PC-9 (cell line): ENCODE measurements around the gene UBR4. TPM values are rescaled to one million over a fixed set of nuclear protein-coding genes. Genes with fewer than 3 reads are reported as not detected.

Experiments used
- BruUV-seq: library from RNA; stranded (reverse); fragments of 400-500 nt; replicated peaks from 2 replicates; lab custom pipeline; 2021; lab: Mats Ljungman, UMichigan
- CTCF ChIA-PET: fragments of 300-600 bp; sonication (Branson Sonifier 250); formaldehyde crosslinking; loops from one replicate; lab custom pipeline; 2022; ENCODE audit warnings: antibody characterized with exemption; lab: Charles Lee
- POLR2A ChIA-PET: fragments of 300-600 bp; sonication (Branson Sonifier 250); formaldehyde crosslinking; loops from one replicate; lab custom pipeline; 2022; ENCODE audit warnings: antibody characterized with exemption; ENCODE audit not compliant: unreplicated experiment; lab: Charles Lee
- DNase-seq, 2 experiments: peaks; one replicate each; pipeline versions ENCODE4 v3.0.0 to v3.0.0-alpha.2; 2015 to 2022; ENCODE audit warnings: mixed read lengths in 1 of 2
- H2AFZ ChIP-seq: fragments of 200-600 bp; sonication (generic); 2 replicates; pipeline ENCODE4 v1.8.1; 2017; ENCODE audit warnings: antibody characterized with exemption
- H3F3A ChIP-seq: fragments of 200-600 bp; sonication (generic); 2 replicates; pipeline ENCODE4 v1.8.1; 2017; ENCODE audit warnings: antibody characterized with exemption, mild to moderate bottlenecking, low read depth; ENCODE audit not compliant: insufficient read depth
- H3K27ac ChIP-seq: fragments of 200-600 bp; sonication (generic); 2 replicates; pipeline ENCODE4 v1.6.1; 2016; ENCODE audit warnings: mixed run types
- H3K27me3 ChIP-seq: fragments of 200-600 bp; sonication (generic); 2 replicates; pipeline ENCODE4 v1.6.1; 2016; ENCODE audit warnings: low read depth, mixed run types; ENCODE audit not compliant: insufficient read depth
- H3K36me3 ChIP-seq: fragments of 200-600 bp; sonication (generic); 2 replicates; pipeline ENCODE4 v1.6.1; 2016; ENCODE audit warnings: low read depth, mixed run types
- H3K4me1 ChIP-seq: fragments of 200-600 bp; sonication (generic); replicated peaks from 2 replicates; pipeline ENCODE4 v1.6.1; 2016; ENCODE audit warnings: mixed run types; ENCODE audit not compliant: insufficient read depth
- H3K4me2 ChIP-seq: fragments of 200-600 bp; sonication (generic); 2 replicates; pipeline ENCODE4 v1.6.1; 2017; ENCODE audit warnings: mixed run types
- H3K4me3 ChIP-seq: fragments of 200-600 bp; sonication (generic); 2 replicates; pipeline ENCODE4 v1.6.1; 2016; ENCODE audit warnings: mixed run types
- H3K79me2 ChIP-seq: fragments of 200-600 bp; sonication (generic); 2 replicates; pipeline ENCODE4 v1.6.1; 2017; ENCODE audit warnings: low read depth, mixed run types
- H3K9me2 ChIP-seq: fragments of 200-600 bp; sonication (generic); 2 replicates; pipeline ENCODE4 v1.8.1; 2017; ENCODE audit warnings: mild to moderate bottlenecking; ENCODE audit not compliant: insufficient read depth
- H3K9me3 ChIP-seq: fragments of 200-600 bp; sonication (generic); 2 replicates; pipeline ENCODE4 v1.8.1; 2016; ENCODE audit warnings: low read depth; ENCODE audit not compliant: insufficient read depth
- H4K20me1 ChIP-seq: fragments of 200-600 bp; sonication (generic); 2 replicates; pipeline ENCODE4 v1.8.1; 2017; ENCODE audit not compliant: insufficient read depth
- CTCF ChIP-seq: fragments of 200-600 bp; sonication (generic); conservative IDR thresholded peaks from 2 replicates; pipeline ENCODE4 v1.6.1; 2017; ENCODE audit warnings: mixed run types, antibody characterized with exemption, mild to moderate bottlenecking, moderate library complexity
- EZH2 ChIP-seq: fragments of 200-600 bp; sonication (generic); IDR thresholded peaks from 2 replicates; pipeline ENCODE4 v1.8.0; 2017; ENCODE audit warnings: antibody characterized with exemption, low read depth
- intact Hi-C: fragments of 100-400 bp; cut with micrococcal nuclease; formaldehyde crosslinking; loops from one replicate; pipeline ENCODE4 v1.10.0; 2022; ENCODE audit not compliant: unreplicated experiment
- total RNA-seq: library from RNA; stranded (reverse); gene quantifications from 2 replicates; pipeline ENCODE4 v1.2.3, GENCODE V29; 2021

The UBR4 gene
- total RNA-seq, 1 experiment from 2014 or later, result 117 TPM

GRCh38 chr1:19036041-19036812 is 173.8 kb downstream of the UBR4 start:
- H3K9me3 ChIP-seq, result no peaks in the 10 kb centered on the region
- no peaks in the 10 kb centered on the region for H3K9me2 ChIP-seq
- no peaks in the 10 kb centered on the region for H3K36me3 ChIP-seq
- H4K20me1 ChIP-seq, result no peaks in the 10 kb centered on the region
- H3K4me2 ChIP-seq, result no peak overlapping the region
- no peaks in the 10 kb centered on the region for H3K79me2 ChIP-seq
- intact Hi-C loops, result no loop called here
- no peak overlapping the region for H3K27ac ChIP-seq
- no peak for TF ChIP-seq CTCF
- TF ChIP-seq EZH2, result no peak
- H3K4me1 ChIP-seq, result peaks cover 18% of the 10 kb centered on the region
- DNase-seq, result no peak
- H3K27me3 ChIP-seq, result no peaks in the 10 kb centered on the region
- no peak overlapping the region for H3K4me3 ChIP-seq
- no peak overlapping the region for H2AFZ ChIP-seq
- ChIA-PET POLR2A (no interaction called here), CTCF (no interaction called here)
- no TSS peak for BruUV-seq
- no peaks in the 10 kb centered on the region for H3F3A ChIP-seq

GRCh38 chr1:19035377-19036040 is 174.6 kb downstream of the UBR4 start:
- ChIA-PET POLR2A (no interaction called here), CTCF (no interaction called here)
- no peak overlapping the region for H3K4me2 ChIP-seq
- H3K9me2 ChIP-seq, result no peaks in the 10 kb centered on the region
- no peak overlapping the region for H2AFZ ChIP-seq
- no peaks in the 10 kb centered on the region for H3K9me3 ChIP-seq
- H4K20me1 ChIP-seq, result no peaks in the 10 kb centered on the region
- no peaks in the 10 kb centered on the region for H3K36me3 ChIP-seq
- TF ChIP-seq CTCF (no peak), EZH2 (no peak)
- no peak for DNase-seq
- no peaks in the 10 kb centered on the region for H3K79me2 ChIP-seq
- no peak overlapping the region for H3K27ac ChIP-seq
- no peak overlapping the region for H3K4me3 ChIP-seq
- H3K27me3 ChIP-seq, result no peaks in the 10 kb centered on the region
- BruUV-seq, result no TSS peak
- H3F3A ChIP-seq, result no peaks in the 10 kb centered on the region
- intact Hi-C loops, result no loop called here
- H3K4me1 ChIP-seq, result peaks cover 18% of the 10 kb centered on the region

GRCh38 chr1:19034721-19035120 is 175.3 kb downstream of the UBR4 start:
- intact Hi-C loops, result loop anchor here (1.0 to 5.0 kb wide), 2 partner anchors 23 to 33 kb away; no protein-coding TSS in a partner anchor
- ChIA-PET POLR2A (no interaction called here), CTCF (no interaction called here)
- H3K27me3 ChIP-seq, result no peaks in the 10 kb centered on the region
- H3K4me1 ChIP-seq, result peaks cover 24% of the 10 kb centered on the region
- no peak overlapping the region for H2AFZ ChIP-seq
- H3K9me3 ChIP-seq, result no peaks in the 10 kb centered on the region
- no peaks in the 10 kb centered on the region for H3K79me2 ChIP-seq
- no peak overlapping the region for H3K27ac ChIP-seq
- no TSS peak for BruUV-seq
- no peak overlapping the region for H3K4me3 ChIP-seq
- 0 out of 2 replicates have a peak overlapping the region, but pooled peaks have one; percentile 39 for H3K4me2 ChIP-seq
- no peaks in the 10 kb centered on the region for H3K9me2 ChIP-seq
- H3F3A ChIP-seq, result no peaks in the 10 kb centered on the region
- no peaks in the 10 kb centered on the region for H4K20me1 ChIP-seq
- no peak for TF ChIP-seq EZH2
- no peak for TF ChIP-seq CTCF
- no peak for DNase-seq
- H3K36me3 ChIP-seq, result no peaks in the 10 kb centered on the region
